Activated CD8-positive, alpha-beta memory T cell treated with anti-CD3 and anti-CD28 coated beads for 24 hours (primary cell): ENCODE results near the gene EPHA10.

Experiments used
- DNase-seq: peaks from one replicate; pipeline ENCODE4 v3.0.0-alpha.2; 2020

The EPHA10 gene

GRCh38 chr1:37732111-37732780 lies 32.7 kb downstream of the EPHA10 start:
- no peak for DNase-seq

DNA sequence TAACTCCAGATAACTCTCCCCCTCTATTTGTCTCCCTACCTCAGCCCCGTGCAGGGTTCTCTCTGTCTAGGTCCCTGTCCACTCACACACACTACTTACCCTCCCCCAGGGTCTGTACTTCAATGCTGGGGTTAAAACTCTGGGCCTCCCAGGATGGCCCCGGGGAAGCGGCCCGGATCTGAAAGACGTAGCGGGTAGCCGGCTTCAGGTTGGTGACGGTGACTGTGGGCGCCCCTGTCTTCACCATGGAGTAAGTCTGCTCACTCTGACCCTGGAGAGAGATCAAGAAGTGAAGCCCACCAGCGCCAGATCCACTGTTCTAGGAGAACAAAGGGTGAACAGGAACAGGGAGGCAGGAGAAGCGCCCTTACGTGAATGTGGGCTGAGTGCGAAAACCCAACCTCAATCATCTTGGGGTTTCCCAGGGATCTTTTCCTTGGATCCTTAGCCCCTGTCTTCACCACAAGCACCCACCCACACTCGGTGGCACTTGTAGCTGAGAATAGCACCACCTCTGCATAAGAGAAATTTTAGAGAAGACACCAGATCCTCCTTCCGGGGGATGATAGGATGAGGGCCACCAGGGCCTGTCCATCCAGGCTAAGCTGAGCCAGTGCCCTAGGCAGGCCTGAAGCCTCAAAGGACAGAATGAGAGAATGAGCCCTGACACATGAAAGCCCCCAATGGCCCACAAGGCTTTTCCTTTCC lies 33.5 kb downstream of the EPHA10 start:
- DNase-seq: no peak

DNA sequence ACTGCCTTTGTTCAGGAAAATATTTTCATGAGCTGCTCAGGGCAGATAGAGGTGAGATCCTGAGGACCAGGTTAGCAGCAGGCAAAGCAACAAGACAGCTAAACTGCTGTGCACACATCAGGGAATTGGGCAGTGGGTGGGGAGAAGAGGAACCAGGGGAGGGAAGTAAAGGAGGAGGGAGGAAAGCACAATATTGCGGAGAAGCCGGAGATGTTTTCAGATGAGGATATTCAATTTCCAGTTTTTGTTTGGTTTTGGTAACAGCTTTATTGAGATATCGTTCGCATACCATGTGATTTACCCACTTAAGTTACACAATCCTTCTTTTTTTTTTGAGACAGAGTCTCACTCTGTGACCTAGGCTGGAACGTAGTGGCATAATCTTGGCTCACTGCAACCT lies 34.5 kb downstream of the EPHA10 start:
- no peak for DNase-seq

DNA sequence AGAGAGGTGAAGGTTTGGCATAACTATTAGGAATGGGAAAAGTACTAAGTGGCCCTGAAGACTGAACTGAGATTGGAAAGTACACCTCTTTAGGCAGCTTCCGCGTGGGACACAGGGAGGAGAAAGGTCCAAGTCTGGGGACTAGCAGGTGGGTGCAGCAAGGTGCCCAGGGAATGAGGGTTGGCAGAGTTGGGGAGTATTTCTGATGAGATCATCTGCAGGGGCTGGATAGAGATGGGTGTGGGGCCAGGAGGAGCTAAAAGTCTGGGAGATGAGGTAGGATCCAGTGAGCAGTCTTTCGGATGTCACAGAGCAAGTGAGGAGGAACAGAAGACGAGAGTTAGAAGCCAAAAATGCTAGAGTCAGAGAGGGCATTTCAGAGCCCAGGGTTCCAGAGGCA lies 36.5 kb downstream of the EPHA10 start:
- DNase-seq: no peak

DNA sequence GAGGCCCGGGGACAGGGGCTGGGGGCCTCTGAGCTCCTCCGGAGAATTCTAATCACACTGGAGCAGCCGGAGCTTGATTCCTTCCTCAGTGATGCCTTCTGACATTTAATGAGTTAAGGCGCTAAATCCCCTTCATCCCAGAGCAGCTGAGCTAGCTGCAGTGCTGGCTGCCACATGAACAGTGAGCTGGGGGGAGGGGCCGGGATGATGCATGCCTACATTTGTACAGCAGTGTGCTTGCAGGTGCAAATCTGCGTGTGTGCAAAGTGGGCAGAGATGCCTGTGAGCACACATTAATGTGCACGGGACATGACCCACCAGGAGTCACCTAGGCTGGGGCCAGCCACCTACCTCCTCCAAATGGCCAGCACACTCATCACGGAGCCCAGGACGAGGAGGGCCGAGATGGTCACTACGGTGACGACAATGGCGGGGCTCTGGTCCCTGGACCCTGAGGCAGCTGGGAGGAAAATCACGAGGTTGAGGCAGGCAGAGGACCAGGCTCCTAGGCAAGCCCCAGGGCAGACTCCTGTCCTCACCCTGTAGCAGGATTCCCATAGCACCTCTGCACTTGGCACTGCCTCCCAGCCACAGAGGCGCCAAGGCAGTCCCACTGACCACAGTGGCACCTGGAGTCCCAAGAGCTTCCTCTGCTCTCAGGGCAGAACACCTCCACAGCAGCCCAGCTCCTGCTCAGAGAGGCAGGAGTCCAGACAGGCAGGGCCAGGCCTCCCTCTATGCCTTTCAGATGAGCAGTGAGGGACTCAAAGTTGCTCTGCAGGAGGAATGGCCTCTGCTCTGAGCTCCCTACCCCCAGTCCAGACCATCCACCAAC lies 38.0 kb downstream of the EPHA10 start:
- no peak for DNase-seq

- no peak for DNase-seq
Measured at GRCh38 chr1:37725851-37726613, 38.9 kb downstream of the EPHA10 start.

DNA sequence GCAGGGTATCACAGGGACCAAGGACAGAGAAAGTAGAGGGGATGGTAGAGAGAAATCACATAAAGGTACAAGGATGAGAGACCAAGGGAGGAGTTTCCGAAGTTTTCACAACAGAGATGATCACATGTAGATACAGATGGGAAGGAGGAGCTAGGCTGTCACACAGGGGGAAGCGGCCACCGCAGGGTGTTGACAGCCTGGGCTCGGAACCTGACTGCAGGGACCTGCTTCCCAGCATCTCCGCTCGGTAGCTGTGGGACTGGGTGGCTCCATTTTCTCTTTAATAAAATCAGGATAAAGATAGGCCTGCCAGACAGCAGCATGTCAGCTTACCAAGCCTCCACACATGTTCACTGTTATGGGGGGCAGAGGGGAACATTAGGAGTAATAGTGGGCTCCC lies 40.3 kb downstream of the EPHA10 start:
- no peak for DNase-seq

DNA sequence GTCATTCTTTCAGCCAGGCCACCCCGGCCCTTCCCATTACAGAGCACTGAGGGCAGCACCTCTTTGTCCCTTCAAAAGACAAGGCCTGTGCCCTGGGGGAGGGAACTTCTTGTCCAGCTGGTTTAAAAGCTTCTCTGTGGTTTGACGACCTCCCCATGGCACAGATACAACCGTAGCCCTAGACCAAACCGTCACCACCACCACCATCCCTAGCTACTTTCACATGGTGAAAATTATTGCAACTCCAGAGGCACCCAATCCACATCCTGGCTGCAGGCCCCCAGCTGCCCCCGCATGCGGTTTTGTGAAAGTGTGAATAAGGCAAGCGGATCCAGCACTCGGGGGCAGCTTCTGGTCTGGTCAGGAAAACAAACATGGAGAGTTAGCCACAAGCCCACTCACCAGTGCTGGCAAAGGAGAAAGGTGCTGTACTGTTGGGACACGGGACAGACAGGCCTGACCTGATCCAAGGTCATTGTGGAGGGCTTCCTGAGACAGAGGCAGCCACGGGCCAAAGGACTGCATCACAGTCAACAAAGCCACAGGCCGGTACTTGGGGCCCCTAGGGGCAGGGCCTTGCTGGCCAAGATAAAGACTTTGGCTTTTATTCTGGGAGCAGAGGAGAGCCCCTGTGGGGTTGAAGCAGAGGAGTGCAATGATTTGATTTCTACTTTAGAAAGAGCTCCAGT lies 41.4 kb downstream of the EPHA10 start:
- DNase-seq: no peak

DNA sequence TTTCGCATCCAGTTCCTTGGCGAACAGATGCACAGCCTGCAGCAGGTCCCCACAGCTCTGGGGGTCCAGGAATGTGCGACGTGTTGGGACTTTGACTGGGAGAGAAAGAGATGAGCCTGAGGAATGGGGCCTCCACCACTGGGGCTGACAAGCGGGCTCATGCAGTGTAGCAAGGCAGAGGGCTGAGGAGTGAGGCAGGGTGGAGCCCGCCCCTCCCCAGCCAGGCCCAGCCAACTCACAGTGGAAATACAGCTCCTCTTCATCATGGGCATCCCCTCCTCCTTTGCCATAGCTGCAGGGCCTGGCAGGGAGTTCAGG lies 41.9 kb downstream of the EPHA10 start:
- no peak for DNase-seq

GRCh38 chr1:37722181-37723071 lies 42.5 kb downstream of the EPHA10 start:
- DNase-seq: no peak

DNA sequence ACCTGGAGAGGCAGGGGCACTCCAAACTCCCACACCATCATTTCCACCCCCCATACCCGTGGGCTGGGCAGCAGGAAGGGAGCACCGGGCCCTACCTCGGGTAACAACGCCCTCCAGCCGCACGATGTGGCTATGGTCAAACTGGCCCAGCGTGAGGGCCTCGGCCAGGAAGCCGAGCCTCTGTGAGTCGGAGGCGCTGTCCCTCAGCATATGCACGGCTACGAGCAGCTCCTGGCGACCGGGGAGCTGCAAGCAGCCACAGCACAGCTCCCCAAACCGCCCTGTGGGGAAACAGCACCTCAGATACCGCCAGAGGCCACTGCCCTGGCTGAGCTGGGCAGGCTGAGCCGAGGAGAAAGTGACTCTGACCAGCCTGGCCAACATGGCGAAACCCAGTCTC lies 43.4 kb downstream of the EPHA10 start:
- no peak for DNase-seq

- no peak for DNase-seq
Measured at GRCh38 chr1:37720231-37721130, 44.4 kb downstream of the EPHA10 start.

DNA sequence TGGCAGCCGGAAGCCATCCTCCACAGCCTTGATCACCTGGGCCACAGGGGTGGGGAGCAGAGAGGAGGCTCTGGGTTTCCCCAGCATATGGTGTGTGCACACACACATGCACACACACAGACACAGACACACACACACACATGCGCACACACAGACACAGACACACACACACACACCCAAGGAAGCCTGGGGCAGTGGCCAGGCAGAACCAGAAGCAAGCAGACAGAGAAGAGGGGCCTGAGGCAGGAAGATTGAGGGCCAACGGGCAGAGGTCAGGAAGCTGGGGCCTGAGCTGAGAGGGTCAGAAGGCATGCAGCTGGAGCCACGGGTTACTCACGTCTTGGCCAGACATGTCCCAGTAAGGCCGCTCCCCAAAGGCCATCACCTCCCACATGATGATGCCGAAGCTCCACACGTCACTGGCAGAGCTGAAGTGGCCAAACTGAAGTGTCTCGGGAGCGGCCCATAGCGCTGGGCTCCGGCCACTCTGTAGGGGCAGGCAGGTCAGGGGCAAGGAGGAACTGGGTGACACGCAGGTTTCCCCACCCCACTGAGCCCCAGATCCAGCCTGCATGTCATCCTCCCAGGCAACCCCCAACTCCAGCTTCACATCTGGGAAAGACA lies 45.2 kb downstream of the EPHA10 start:
- no peak for DNase-seq

DNA sequence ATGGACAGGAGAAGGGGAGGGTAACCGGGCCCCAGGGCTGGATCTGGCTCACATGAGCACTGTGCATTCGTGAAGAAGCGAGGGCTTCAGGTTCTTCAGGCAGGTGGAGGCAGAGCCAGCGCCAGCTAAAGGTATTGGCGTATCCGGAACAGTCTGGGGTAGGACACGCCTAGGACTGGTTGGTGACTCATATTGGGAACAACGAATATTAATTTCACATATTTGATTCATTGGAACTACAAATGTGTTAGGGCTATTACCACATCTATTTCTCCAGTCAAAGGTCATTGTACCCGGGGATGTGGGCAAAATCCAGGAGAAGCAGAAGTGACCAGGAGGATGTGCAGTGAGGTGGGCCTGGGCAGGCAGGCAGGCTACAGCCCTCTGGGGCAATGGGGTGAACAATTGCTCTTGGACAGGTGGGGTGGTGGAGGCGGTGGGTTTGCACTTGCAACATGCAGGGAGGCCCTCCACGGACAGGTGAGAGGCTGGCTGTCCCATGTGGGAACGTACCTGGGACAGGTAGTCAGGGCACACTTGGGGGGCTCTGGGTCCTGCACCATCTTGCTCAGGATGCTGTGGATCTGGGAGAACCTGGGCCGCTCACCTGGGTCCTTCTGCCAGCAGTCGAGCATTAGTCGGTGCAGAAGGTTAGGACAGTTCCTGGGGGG lies 45.9 kb downstream of the EPHA10 start:
- DNase-seq: no peak

DNA sequence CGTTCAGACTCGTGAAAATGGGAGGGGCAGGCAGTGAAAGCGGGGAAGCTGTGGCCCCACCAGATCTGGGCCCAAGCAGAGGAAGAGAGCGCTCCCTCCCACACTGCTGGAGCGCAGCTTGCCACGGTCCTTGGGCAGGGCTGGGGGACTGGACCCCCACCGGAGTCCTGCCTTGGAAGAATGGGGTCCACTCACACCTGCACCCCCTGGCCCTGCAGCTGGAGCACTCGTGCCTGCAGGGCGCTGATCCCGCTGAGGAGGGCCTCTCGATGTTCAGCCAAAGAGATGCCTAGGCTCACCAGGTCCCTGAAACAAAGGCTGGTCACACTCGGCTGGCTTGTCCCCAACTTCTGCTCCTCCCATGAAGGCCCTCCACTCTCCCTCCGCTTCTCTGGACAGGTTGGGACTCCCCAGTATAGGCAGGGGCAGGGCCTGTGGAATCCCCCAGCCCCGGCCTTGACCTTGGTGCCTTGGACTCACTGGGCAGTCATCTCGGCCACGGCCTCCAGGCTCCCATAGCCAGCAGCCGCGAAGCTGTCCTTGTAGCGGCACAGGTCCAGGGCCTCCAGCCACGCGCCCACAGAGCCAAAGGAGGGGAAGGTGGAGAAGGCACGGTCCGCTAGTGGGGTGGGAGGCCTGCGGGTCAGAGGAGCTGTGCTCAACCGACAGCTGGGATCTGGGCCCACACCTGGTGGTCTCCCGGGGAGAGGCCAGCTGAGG lies 46.6 kb downstream of the EPHA10 start:
- DNase-seq: no peak

- no peak for DNase-seq
Measured at GRCh38 chr1:37717631-37718030, 47.3 kb downstream of the EPHA10 start.

DNA sequence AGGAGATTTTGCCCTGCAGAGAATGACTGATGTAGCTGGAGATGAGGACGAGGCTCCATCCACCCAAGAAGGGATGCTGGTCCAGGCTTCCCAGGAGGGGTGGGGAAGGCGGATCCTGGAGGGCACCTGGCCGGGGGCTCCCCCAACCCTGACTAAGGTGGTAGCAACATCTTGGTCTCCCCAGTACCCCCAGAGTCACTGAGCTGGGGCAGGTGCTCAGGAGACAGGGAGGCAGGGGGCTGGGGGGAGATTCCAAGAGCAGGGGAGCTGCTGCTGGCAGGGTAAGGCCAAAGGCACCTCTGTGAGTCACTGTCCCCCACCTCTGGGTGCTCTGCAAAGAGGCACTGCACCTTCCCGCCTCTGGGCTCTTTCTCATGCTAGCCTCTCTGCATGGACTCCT lies 48.6 kb downstream of the EPHA10 start:
- no peak for DNase-seq

DNA sequence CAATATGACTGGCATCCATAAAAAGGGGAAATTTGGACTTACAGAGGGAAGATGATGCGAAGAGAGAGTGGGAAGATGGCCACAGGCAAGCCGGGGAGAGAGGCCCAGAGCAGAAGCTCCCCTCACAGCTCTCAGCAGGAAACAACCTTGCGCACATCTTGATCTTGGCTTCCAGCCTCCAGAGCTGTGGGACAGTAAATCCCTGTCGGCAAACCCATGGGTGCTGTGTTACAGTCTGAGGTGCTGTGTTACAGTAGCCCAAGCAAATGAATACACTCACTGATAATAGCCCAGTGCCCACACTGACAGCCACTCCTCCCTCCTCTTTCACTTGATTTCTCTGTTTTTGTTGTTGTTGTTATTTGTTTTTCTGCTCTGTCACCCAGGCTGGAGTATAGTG lies 50.2 kb downstream of the EPHA10 start:
- no peak for DNase-seq

DNA sequence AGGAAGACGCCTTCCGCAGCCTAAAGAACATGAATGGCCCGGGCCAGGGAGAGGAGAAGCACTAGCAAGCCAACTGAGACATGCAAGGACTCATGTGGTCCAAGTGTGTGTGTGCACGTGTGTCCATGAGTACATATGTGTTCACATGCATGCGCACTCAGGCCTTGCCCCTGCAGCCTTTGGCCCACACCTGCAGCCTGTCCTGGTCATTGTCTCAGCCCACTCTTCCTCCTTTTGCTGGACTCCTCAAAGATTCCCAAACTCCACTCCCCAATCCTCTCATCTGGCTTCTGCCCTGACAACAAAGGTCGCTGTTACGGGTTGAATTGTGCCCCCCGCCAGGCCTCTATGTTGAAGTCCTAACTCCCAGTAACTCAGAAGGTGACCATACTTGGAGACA lies 50.7 kb downstream of the EPHA10 start:
- no peak for DNase-seq
